HG02759 (cell line): ENCODE measurements around the gene MYH7.
"Not testable (repeated sequence)": the region's sequence is repeated elsewhere in the genome, so short reads cannot be mapped to it uniquely, and the experiment has no call there.

Experiments
- ATAC-seq: cut with Tn5 transposase; IDR thresholded peaks from one replicate; pipeline ENCODE4 v1.9.1; 2021; ENCODE audit warnings: mild to moderate bottlenecking, moderate library complexity; ENCODE audit not compliant: unreplicated experiment

Gene MYH7

DNA sequence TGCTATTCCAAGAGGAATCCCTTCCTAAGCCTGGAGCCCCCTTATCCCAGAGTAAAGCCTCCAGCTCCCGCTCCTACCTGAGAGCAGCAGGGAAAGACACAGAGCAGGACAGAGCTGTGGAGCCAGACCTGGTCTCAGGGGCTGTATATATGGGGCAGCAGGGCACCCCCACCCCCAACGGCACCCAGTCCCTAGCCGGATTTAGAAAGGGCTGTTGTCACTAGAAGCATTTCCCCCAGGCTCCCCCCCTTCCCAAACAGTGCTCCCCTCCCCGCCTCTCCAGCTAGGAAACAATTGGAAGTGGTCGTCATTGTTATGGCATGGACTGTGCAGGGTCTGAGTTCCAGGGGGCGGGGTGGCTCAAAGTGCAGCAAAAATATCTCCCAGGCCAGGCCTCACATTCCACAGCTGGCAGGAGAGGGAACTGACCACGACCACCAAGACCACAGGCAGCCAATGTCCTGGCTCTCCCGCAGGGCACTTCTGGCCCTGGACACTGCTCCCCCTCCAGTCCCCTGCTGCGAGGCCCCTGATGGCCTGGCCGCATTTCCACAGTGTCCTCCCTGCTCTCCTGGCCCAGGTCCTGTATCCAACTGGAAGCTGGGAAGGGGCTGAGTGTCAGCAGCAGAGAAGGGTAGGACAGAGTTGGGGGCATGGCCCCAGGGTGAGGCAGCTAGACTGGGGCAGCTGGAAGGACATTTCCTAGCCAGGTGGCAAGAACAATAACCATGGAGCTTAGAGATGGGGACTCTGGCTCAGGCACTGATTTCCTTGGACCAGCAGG is at the start of gene MYH7:
TSS of gene MYH7 (minus strand) at position 118 of the 784 bp plus-strand sequence. CDS start 1,928 bp downstream, outside the sequence.
- ATAC-seq: no peak

DNA sequence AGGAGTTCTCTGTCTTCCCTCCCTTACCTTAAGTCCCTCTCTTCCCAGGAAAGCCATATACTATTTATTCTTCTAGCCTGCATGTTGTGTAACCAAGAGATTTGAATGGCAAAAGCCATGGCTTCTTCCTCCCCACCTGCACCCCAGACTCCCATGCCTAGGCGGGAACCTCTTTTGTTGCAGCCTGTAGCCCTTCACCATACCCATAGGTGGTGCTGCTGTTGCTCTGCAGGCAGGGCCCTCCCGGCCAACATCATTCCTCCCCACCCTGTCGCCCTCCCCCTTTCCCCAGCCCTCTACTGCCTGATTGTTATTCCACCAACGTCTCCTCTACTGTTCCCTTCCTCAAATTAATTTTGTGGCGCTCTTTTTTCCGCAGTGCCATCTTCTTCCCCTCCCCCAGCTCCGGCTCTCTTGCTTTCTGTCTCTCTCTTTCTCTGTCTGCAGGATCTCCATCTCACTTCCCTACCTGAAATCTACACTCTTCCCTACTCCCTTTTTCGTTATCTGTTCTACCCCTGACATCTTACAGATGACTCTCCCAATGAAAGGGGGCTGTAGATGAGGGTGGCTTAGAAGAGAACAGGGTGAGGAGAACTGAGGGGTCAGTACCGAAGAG is 47.9 kb upstream of the MYH7 start:
- no peak for ATAC-seq

DNA sequence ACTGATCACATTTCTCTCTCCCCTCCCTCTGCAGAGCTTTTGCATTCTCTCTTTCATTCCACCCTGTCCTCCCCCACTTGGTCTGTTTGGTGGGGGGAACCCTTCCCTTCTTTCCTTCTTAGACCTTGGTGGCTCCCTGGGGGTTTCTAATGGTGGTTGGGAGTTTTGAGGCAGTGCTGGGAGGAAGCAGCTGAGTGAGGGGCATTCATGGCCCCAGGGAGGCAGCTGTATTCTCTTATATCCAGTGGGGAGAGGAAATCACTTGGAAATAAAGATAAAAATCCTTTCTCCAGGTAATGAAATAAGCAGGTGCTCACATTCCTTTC is 47.3 kb upstream of the MYH7 start:
- ATAC-seq: no peak

DNA sequence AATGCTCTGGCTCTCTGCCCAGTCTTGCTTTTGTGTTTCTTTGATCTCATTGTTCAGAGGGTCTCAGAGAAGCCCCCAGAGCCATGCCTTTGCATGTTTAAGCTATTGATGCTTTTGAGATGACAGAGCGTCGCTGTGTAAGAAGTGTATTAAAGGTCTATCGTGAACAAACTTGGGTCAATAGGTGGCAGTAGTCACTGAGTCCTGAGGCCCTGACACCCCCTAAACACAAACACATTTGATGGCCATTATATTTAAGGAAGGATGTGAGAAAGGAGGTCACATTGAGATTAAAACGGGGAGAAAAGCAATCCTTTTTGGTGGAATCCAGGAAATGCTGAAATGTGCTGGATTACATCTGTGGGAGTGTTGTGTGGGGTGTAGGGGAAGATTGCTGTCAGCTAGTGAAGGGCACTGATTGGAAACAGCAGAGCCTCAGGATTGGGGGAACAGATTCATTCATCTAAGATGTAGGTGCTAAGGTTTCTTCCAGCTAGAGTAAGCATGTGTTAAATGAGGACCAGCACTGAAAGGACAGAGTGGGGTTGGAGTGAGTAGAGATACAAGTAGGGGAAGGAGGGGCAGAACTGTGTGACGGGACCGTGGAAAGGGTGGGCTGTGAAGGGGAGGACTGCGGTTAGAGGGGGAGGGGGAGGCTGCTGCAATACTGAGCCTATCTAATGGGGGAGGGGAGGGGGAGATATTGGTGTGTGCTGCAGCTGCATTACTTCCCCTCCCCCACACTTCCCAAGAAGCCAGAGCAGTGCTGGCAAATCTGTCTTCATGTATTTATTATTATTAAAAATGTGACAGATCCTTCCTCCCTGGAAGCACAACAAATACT is 46.7 kb upstream of the MYH7 start:
- no peak for ATAC-seq

DNA sequence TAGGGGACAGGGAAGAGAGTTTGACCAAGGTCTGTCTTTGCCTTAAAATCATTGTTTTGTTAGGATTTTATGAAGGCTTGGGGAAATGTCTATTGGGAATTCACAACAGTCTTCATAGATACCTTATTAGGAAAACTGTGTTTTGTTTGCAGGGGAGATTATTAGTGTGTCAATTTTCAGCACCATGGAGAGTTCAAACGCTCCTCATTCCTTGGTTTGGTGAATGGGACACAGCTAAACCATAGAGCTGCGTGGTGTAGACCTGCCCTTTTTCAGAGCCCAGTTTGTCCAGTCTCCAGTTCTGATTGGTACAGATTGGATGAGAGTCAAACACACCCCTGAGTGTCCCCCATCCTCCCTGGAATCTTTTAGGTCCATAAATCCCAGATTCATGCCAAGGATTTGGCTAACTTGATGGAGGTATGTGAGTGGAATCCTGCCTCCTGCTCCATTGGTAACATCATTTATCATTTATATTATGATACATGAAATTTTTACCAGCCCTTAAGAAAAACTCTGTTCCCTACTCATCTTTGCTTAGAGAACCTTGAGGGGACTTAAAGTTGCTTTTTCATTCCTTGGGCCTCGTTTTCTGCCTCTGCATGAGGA is 46.0 kb upstream of the MYH7 start:
- ATAC-seq: no peak

DNA sequence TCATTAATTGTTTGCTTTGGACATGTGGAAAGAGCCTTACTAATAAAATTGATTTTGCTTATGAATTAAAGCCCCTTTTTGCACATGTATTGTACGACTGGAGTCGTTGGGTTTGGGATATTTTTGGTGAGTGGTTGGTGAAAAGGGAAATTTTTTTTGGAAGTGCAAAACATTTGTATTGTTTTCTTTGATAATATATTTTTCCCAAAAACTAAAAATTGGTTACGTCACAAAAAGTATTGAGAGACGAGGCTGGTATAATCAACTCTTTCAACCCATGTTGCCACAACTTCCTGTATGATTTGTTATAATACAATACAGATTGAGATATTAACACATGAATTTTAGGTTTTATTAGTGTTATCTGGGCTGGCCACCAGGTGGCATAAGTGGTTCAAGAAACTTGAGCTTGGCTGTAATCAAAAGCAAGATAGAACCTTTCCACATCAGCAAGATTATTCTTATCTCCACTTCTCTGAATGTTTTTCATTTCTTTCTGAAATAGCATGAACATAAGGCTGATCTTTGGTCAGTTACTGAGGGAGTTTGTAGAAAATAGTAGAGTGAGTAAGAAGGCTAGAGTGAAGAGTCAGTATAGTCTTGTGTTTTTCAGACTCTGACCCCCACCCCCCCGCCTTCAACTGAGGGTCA is 42.8 kb upstream of the MYH7 start:
- ATAC-seq: no peak

DNA sequence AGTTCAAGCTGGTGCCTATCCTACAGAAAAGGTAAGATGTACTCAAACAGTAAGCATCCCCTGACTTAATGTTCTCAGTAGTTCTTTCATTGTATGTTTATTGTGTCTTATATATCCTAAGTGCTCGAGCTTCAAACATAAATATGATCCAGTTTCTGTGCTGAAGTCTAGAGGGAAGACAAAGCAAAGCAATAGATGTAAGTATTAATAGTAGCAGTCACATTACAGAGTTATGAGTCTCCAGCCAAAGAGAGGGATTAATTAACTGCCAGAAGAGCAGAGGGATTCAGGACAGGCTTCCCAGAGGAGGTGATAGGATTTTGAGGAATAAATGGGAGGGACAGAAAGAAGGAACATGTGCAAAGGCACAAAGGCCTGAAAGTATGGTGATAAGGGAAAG is 35.5 kb upstream of the MYH7 start:
- ATAC-seq: no peak

DNA sequence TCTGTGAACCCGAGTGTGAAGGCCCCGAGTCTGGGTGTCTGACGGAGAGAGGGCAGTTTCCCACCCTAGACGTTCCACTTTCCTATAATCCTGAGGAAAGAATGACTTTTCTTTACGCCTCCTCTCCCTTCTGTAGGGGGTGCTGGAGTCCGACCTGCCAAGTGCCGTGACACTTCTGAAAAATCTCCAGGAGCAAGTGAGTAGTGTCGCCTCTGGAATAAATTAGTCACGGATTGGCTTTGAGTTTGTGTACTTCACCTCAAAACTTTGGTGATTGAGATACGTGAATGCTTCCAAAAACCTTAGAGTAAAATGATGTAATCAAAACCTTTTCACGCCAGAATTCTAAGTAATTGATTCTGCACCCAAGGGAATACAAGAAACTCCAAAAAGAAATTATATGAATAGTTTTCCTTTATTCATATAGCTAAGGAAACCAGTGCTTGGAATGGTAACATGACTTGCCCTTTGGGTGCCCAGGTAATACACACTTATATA is 34.5 kb upstream of the MYH7 start:
- ATAC-seq: peak; percentile 21

DNA sequence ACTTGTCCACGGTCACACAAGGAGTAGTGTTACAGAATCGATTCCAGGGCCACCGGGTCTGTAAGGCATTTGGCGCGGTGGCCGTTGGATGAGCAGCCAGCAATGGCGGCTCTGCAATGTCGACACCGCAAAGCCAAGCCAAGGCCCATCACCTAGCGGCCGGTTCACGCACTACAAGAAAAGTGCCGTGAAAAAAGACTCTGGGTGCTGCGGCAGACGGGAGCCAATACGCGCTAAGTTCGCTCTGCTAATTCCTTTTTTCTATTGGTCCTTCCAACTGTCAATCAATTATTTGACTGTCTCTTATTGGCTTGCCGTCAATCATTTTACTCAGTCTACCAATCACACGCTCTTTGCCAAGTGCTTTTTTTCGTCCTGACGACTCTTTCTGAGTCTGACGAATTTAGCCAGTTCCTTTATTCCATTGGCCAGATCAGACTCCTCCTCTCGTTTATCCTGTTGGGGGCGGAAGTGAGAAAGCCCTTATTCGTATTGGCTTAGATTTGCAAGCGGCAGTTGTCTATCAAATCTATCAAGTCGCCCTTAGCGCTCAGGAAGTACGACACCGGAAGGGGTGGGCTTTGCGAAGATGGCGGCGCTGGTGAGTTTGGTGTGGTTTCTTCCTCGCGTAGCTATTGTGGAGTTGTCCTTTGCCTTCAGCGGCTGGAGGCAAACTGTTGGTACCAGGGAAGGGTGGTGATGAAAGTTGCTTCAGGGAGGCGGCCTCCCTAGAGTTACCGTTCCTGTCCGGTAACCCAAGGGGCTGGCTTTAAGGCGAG is 33.9 kb upstream of the MYH7 start, which contains the start of gene NGDN:
TSS of gene NGDN (plus strand) at position 577 of the 779 bp plus-strand sequence. CDS start at position 590, 13 bp downstream.
- ATAC-seq: peak; percentile 92

DNA sequence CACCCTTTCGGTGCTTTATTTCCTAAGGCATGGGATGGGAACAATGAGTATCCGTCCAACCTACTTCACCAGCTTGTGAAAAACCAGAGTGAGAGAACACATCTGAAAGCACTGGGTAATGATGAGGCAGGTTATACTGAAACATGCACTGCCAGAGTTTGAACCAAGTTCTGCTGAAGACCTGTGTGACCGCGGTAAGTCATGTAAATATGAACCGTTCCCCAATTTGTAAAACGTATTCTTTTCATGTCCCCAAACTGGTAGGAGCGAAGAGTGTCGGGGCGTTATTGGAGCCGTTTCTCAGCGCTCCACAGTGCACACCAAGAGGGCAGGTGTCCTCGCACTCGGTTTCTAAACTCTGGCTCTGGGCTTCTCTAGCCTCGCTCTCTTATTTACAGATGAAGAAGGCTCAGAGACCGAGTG is 33.3 kb upstream of the MYH7 start:
- ATAC-seq: no peak

DNA sequence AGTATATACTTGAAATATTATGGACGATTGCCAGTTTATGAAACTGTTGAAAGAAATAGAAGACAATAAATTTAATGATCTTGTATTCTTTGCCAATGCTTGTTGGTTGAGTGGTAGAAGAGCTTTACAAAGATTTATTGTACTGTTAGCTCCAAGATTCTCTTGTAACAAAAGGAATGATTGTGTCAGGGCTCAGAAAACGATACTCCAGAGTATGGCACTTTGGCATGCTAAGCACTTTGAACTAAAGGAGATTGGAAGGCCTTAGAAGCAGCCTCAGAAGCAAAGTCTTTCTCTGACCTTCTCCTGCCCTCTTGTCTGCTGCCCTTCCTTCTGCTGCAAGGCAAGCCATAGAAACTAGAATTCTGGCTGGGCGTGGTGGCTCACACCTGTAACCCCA is 29.8 kb upstream of the MYH7 start:
- no peak for ATAC-seq

DNA sequence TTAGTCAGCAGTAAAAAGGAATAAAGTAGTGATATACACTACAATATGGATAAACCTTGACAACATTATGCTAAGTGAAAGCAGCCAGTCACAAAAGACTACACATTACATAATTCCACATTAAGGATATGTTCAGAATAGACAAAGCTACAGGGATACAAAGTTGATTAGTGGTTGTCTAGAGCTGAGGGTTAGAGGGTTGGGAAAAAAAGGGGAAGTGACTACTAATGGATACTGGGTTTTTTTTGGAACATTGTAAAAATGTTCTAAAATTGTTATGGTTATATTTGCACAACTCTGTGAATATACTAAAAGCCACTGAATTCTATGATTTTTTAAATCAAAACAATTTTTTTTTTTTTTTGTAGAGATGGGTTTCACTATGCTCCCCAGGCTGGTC is 29.2 kb upstream of the MYH7 start:
- ATAC-seq: no peak

DNA sequence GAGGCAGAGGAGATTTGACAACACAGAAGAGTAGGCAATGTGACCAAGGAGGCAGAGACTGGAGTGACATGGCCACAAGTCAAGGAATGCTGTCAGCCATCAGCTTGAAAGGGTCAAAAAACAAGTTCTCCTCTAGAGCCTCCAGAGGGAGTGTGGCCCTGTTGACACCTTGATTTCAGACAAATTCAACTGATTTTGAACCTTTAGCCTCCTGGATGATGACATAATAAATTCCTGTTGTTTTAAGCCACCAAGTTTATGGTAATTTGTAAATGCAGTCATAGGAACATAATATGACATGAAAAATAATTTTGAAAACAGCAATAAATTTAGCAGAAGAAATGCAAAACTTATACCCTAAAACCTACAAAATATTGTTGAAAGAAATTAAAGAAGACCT is 25.5 kb upstream of the MYH7 start:
- ATAC-seq: no peak

DNA sequence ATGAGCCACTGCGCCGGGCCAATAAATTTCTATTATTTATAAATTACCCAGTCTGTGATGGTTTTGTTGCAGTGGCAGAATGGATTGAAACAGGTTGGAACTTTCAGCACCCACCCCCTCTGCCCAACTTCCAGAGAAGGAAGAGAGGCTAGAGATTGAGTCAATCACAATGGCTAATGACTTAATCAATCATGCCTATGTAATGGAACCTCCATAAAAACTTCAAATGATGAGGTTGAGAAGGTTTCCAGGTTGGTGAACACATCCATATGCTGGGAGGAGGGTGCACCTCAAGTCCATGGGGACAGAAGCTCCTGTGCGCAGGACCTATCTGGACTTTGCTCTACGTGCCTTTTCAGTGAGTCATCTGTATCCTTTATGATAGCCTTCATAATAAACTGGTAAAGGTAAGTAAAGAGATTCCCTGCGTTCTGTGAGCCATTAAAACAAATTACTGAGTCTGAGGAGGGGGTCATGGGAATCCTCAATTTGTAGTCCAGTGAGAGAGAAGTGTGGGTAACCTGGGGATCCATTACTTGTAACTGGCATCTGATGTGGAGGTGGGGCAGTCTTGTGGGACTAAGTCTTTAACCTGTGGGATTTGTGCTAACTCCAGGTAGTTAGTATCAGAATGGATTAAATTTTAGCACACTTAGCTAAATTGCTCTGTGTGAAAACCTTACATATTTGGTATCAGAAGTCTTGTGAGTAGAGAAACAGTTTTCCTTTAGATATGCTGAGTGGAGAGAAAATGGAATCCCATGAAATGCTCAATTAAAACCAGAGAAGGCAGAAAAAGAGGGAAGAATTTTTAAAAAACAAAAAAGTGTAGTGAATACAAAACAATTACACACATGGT is 22.4 kb upstream of the MYH7 start:
- ATAC-seq: no peak

DNA sequence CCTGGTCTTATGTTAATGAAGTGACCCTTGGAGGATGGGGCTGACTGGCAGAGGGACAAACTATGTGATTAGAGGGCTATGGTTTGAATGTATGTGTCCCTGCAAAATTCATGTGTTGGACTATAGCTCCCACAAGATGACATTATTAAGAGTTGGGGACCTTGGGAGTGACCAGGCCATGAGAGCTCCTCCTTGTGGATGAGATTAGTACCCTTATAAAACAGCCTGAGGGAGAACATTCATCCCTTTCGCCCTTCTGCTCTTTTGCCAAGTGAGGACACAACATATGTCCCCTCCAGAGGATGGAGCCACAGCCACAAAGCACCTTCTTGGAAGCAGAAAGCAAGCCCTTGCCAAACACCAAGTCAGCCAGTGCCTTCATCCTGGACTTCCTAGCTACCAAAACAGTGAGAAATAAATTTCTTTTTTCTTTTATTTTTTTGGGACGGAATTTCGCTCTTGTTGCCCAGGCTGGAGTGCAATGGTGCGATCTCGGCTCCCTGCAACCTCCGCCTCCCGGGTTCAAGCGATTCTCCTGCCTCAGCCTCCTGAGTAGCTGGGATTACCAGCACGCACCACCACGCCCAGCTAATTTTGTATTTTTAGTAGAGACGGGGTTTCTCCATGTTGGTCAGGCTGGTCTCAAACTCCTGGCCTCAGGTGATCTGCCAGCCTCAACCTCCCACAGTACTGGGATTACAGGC is 21.6 kb upstream of the MYH7 start:
- ATAC-seq: not testable (repeated sequence)

DNA sequence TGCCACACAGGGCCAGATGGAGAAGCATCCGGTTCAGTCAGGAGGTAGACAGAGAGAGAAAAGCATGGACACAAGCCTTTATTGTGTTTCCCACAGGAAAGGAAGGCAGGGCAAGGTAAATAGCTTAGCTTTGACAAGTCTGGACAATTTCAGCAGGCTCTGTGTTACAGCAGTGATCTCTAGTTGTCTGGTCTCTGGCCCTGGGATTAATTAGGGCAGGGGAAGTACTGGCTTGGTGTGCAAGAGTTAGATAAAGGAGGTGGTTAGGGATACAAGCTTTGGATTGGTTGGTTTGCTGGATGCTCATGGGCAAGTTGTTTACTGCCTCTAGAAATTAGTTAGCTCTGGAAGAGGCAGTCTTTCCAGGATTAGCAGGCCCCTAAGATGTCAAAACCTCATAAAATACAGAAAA is 19.0 kb upstream of the MYH7 start:
- ATAC-seq: no peak

DNA sequence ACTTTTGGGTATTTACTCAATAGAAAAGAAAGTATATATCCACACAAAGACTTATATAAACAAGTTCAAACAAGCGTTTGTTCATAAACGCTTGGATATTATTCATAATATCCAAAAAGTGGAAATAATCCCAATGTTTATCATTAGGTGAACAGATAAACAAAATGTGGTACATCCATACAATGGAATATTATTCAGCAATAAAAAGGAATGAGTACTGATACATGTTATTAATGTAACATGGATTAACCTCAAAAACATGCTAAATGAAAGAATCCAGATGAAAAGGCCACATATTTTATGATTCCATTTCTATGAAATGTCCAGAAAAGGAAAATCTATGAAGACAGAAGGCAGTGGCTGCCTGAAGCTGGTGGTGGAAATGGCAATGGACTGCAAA is 16.8 kb upstream of the MYH7 start:
- ATAC-seq: no peak

DNA sequence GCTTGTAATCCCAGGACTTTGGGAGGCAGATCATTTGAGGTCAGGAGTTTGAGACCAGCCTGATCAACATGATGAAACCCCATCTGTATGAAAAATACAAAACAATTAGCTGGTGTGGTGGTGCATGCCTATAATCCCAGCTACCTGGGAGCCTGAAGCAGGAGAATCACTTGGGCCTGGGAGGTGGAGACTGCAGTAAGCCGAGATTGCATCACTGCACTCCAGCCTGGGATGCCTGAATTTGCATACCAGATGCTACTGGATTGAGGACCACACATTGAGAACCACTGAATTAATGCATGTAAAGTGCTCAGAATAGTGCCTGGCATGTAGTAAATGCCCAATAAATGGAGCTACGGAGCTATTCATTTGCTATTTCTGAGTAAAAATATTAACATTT is 14.9 kb upstream of the MYH7 start:
- ATAC-seq: no peak
